NCI-H2196 treated with DMSO at 0.1 percent for 48 hours (cell line): ENCODE measurements around the gene GCGR.

ENCODE experiments used
- DNase-seq: peaks from one replicate; lab custom pipeline; 2025; ENCODE audit not compliant: unreplicated experiment; lab: John Stamatoyannopoulos, UW

GCGR gene

DNA sequence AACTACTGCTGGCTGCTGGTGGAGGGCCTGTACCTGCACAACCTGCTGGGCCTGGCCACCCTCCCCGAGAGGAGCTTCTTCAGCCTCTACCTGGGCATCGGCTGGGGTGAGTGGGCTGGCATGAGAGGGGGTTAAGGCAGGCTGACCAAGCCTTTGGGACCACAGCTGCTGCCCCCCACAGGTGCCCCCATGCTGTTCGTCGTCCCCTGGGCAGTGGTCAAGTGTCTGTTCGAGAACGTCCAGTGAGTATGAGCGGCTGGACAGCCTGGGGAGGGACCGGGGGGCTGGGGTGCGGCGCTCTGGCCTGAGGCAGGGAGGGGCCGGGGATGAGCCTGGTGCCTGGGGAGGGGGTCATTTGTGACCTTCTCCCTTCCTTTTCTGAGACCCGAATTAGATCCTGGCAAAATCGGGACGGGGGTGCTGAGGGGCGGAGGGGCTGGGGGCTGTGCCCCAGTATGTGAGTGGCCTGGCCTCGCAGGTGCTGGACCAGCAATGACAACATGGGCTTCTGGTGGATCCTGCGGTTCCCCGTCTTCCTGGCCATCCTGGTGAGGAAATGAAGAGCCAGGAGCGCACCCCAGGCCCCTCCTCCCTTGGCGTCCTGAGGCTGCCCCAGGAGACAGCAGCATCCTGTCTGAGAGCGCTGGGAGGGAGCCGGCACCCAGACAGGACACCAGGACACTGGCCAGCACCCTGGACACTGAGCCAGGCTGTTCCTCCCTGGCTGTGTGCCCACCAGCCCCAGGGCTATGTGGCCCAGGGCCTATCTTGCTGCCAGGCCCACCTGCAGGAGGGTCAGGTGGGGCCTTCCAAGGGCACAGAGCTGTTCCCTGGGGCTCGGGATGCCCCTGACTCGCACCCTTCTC, 8.0 kb downstream of the GCGR start:
- no peak for DNase-seq

GRCh38 chr17:81812571-81813370, 8.8 kb downstream of the GCGR start:
- no peak for DNase-seq

GRCh38 chr17:81813371-81813684, 9.4 kb downstream of the GCGR start:
- no peak for DNase-seq

GRCh38 chr17:81813861-81814683, 10.1 kb downstream of the GCGR start:
- DNase-seq = no peak

DNA sequence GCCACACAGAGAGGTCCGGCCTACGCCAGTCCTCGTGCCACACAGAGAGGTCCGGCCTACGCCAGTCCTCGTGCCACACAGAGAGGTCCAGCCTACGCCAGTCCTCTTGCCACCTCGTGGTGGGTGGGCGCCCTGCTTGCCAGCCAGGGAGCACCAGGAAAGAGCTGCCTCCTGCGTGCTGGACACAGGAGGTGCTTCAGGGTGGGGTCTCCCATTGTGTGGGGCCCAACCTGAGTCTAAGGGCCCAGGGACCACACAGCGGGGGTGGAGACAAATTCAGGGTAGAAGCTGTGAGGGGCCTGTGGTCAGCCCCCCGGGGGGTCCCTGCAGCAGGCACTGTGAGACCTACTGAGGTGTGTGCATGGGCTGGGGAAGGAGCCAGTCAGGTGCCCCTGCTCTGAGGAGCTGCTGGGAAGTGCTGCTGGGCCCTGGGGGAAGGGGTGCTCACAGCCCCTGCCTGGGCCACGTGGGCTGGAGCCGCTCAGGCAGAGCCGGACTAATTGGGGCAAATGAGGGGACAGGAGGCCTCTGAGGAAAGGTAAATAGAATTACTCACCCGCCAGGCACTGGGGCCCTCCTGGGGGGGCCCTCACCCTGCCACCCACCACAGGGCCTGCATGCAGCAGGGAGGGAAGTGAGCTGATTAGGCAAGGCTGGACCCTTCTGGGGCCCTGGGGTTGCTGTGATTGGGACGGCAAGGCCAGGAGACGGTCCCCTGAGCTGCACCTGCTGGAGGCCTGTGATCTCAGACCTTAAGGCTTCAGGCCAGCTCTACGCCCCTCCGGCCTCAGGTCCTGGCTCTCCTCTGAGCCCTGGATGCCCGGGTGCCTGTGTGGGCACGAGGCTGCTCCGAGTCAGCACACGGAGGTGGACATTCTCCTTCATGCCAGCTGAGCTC, 11.0 kb downstream of the GCGR start:
- DNase-seq = peak; percentile 70

- DNase-seq = no peak
Measured at GRCh38 chr17:81815646-81815986, 11.7 kb downstream of the GCGR start.

DNA sequence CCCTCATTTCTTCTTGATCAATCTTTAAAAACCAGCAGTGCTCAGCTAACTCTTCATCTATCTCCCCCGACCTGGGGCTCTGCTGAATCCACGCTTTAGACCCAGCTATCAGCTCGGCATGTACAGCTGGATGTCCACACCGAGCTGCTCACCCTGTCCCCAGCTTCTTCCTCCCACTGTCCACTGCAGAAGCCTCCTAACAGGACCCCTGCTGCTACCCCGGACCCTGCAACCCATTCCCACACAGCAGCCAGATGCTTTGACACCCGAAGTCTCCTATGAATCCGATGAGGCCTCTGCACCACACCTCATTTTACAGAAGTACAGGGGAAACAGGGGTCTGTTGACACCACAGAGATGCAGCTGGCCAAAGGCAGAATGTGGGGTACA, 13.8 kb downstream of the GCGR start:
- no peak for DNase-seq

DNA sequence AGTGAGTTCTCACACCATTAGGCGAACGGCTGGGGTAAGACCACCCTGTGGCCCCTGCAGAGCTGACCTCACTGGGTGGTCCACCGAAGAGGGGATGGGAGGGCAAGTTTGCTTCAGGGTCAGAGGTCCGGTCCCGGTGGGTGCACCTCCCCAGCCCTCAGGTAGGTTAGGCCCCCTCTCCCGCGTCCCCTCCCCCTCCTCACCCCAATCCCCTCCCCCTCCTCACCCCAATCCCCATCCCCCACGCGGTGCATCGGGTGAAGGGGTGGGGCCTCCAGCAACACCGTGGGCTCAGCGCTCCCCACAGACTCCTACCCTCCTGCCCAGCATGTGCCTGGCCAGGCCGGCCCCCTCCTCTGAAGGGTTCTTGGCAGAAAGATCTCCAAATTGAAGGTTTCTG, 15.8 kb downstream of the GCGR start:
- no peak for DNase-seq

DNA sequence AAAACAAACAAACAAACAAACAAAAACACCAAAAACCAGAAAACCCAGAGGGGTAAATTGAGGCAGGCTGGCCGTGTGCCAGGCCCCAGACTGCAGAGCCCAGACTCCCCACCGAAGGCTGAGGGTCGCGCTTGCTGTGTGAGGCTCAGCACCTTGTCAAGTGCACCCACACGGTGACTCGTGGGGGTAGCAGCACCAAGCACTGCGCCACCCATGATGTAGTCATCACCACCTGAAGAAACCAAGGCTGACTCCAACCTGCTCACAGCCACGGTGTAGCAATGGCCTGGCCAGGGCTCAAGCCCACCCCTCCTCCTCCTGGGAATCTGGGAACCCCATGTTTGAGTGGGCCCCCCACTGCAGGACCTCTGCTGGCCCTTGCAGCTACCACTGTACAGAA, 17.2 kb downstream of the GCGR start:
- DNase-seq = no peak

GRCh38 chr17:81821603-81822311, 17.8 kb downstream of the GCGR start:
- peak; percentile 96 for DNase-seq

DNA sequence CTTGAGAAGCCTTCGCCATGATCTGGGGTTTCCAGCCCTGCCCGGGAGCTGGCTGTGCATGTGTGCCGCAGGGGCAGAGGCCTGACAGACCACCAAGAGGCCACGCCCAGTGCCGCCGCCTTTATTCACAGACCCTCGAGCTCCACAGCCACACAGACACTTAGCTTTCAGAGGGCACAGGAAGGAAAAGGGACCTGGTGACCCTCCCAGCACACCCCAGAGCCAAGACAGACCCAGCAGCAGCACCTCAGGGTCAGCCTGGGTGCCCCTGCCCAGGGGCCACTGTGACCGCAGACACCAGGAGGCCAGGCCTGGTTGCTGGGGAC, 18.3 kb downstream of the GCGR start:
- no peak for DNase-seq

- no peak for DNase-seq
Measured at GRCh38 chr17:81822996-81823819, 19.3 kb downstream of the GCGR start.

GRCh38 chr17:81823820-81824550, 20.0 kb downstream of the GCGR start:
- DNase-seq = no peak

GRCh38 chr17:81824595-81824994, 20.6 kb downstream of the GCGR start:
- DNase-seq = no peak

- DNase-seq = no peak
Measured at GRCh38 chr17:81825841-81826466, 22.0 kb downstream of the GCGR start.

GRCh38 chr17:81828656-81829055, 24.7 kb downstream of the GCGR start:
- DNase-seq = no peak

- DNase-seq = no peak
Measured at GRCh38 chr17:81829858-81830257, 25.9 kb downstream of the GCGR start.

DNA sequence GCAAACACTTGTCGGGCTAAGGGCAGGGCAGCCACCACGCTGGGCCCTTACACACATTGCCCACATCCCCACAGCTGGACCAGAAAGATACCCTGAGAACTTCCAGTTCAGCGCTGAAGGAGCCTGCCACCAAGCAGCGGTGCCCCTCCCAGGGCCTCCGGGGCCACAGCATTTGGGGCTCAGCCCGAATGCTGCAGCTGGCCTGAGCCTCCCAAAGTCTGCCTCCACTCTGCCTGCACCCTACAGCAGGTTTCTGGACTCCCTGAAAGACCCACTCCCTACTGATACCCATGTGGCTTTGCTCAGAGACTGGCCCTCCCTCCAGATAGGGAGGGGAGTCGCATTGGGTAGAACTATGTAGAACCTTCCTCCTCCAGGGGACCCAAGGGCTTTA, 27.6 kb downstream of the GCGR start:
- no peak for DNase-seq
